ENCODE measurements around the gene FAM50A. TPM values are rescaled to one million over a fixed set of nuclear protein-coding genes. Genes with fewer than 3 reads are reported as not detected.
"Not testable (repeated sequence)": the region's sequence is repeated elsewhere in the genome, so short reads cannot be mapped to it uniquely, and the experiment has no call there.

The FAM50A gene
- total RNA-seq, 1 donor from 2014 or later = 48.4 TPM

DNA sequence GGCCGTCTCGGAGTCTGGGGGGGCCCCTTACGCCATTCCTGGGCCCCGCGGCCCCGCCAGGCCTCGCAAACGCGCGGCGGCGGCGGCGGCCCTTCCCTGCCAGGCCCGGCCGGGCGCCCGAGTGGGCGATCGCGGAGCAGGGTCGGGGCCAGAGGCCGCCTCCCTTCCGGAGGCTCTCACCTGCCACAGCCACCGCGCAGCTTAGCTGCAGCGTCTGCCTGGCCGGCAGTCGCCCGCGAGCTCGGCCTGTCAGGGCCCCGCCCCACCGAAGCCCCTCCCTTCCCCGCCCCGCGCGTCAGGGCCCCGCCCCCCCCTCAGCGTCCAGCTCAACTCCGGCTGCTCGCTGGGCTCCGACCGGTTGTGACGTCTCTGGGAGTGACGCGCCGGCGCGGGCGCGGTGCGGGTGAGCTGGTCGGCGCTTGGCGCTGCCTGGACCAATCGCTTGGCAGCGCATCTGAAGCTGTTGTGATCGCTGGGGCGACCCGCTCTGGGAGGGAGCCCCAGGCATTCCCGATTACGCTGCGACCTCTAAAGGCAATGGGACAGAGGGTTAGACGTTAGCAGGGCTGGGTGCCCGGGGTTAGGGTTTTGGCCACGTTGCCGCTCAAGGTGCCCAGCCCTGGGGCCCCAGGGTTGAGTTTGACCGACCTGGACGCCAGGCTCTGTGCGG lies 46.6 kb downstream of the FAM50A start, which contains the start of gene SLC10A3:
Gene SLC10A3, minus strand, starts transcription at position 216 of the 670 bp plus-strand sequence. CDS start 1,689 bp downstream, outside the sequence.
- ATAC-seq (peak; percentile 89), DNase-seq (peak; percentile 95)
- intact Hi-C loops (cut with micrococcal nuclease) = no loop called here

- intact Hi-C loops (cut with micrococcal nuclease) = no loop called here
- no peak for DNase-seq
- no peak for ATAC-seq
Observed at GRCh38 chrX:154494715-154495114, 50.8 kb downstream of the FAM50A start.

DNA sequence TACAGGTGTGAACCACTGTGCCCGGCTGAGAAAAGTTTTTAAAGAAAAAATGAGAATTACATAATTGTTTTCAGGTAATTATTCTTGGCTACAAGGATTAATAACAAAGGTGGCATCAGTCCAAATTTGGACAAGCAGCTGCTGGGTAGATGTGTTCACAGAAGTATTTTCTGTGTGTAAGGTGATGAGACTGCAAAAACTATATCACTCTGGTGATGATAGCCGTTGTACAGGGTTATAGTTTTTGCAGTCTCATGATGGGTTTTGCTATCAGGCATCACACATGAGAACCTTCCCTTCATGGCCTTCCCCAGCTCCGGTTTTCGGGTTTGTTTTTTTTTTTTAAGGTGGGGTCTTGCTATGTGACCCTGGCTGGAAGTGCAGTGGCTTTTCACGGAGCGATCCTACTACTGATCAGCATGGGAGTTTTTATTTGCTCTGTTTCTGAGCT lies 51.6 kb downstream of the FAM50A start:
- ATAC-seq = no peak
- no peak for DNase-seq
- intact Hi-C loops (cut with micrococcal nuclease) = no loop called here

GRCh38 chrX:154496591-154497137 lies 52.7 kb downstream of the FAM50A start:
- intact Hi-C loops (cut with micrococcal nuclease); DNase-seq; ATAC-seq: not testable (repeated sequence)

Small RNAs within 50 kb of the gene (microRNA-seq; reads per million reads assigned to microRNA genes)
- not detected for gene MIR6858 (ENCODE audit: borderline number of aligned reads)

Other genes starting within 250 kb of the FAM50A start
- gene OPN1MW2, start 224.4 kb upstream of the FAM50A start, total RNA-seq = not detected
- gene OPN1MW3, start 186.6 kb upstream of the FAM50A start, total RNA-seq = not detected
- not detected for gene TEX28, start 149.0 kb upstream of the FAM50A start, total RNA-seq
- gene TKTL1, start 148.3 kb upstream of the FAM50A start, total RNA-seq = 18.0 TPM
- 228 TPM for gene FLNA, start 69.5 kb upstream of the FAM50A start, total RNA-seq
- gene EMD, start 64.8 kb upstream of the FAM50A start, total RNA-seq = 51.3 TPM
- 1,898 TPM for gene RPL10, start 45.8 kb upstream of the FAM50A start, total RNA-seq
- 58.7 TPM for gene DNASE1L1, start 34.9 kb upstream of the FAM50A start, total RNA-seq
- gene TAFAZZIN, start 32.6 kb upstream of the FAM50A start, total RNA-seq = 38.0 TPM
- 81.0 TPM for gene ATP6AP1, start 15.5 kb upstream of the FAM50A start, total RNA-seq
- gene GDI1, start 7.0 kb upstream of the FAM50A start, total RNA-seq = 86.2 TPM
- 22.0 TPM for gene PLXNA3, start 14.1 kb downstream of the FAM50A start, total RNA-seq
- gene LAGE3, start 35.1 kb downstream of the FAM50A start, total RNA-seq = 20.7 TPM
- 58.6 TPM for gene UBL4A, start 42.5 kb downstream of the FAM50A start, total RNA-seq
- gene SLC10A3, start 46.5 kb downstream of the FAM50A start, total RNA-seq = 12.2 TPM
- gene FAM3A, start 72.1 kb downstream of the FAM50A start, total RNA-seq = 62.5 TPM
- 10.4 TPM for gene G6PD, start 102.7 kb downstream of the FAM50A start, total RNA-seq
- 15.5 TPM for gene IKBKG, start 103.5 kb downstream of the FAM50A start, total RNA-seq
- gene CTAG1A, start 141.0 kb downstream of the FAM50A start, total RNA-seq = not detected
- not detected for gene CTAG1B, start 175.1 kb downstream of the FAM50A start, total RNA-seq
- not detected for gene CTAG2, start 209.4 kb downstream of the FAM50A start, total RNA-seq

Data from left ventricle myocardium superior (tissue), 1 donor.